GM18526 (cell line): ENCODE measurements around the gene ADD2.

ENCODE experiments used
- POLR2A ChIP-seq: IDR thresholded peaks from 3 replicates; pipeline ENCODE4 v1.6.1; 2011; ENCODE audit not compliant: insufficient read length; ENCODE audit errors: extremely low read depth

The ADD2 gene

GRCh38 chr2:70720124-70720523, 47.9 kb downstream of the ADD2 start:
- TF ChIP-seq POLR2A, result no peak

GRCh38 chr2:70719231-70719630, 48.8 kb downstream of the ADD2 start:
- no peak for TF ChIP-seq POLR2A

- no peak for TF ChIP-seq POLR2A
Measured at GRCh38 chr2:70718736-70719135, 49.3 kb downstream of the ADD2 start.

- no peak for TF ChIP-seq POLR2A
Measured at GRCh38 chr2:70718241-70718640, 49.8 kb downstream of the ADD2 start.

GRCh38 chr2:70717431-70718038, 50.5 kb downstream of the ADD2 start:
- no peak for TF ChIP-seq POLR2A

- TF ChIP-seq POLR2A, result no peak
Measured at GRCh38 chr2:70716951-70717350, 51.0 kb downstream of the ADD2 start.

GRCh38 chr2:70716131-70716743, 51.8 kb downstream of the ADD2 start:
- TF ChIP-seq POLR2A, result no peak

- TF ChIP-seq POLR2A, result no peak
Measured at GRCh38 chr2:70715071-70715985, 52.7 kb downstream of the ADD2 start.

GRCh38 chr2:70714141-70714905, 53.7 kb downstream of the ADD2 start:
- TF ChIP-seq POLR2A, result no peak

GRCh38 chr2:70712916-70713315, 55.1 kb downstream of the ADD2 start:
- TF ChIP-seq POLR2A, result no peak

GRCh38 chr2:70711191-70711590, 56.8 kb downstream of the ADD2 start:
- no peak for TF ChIP-seq POLR2A

GRCh38 chr2:70710038-70710690, 57.8 kb downstream of the ADD2 start:
- TF ChIP-seq POLR2A, result no peak

GRCh38 chr2:70709275-70710037, 58.5 kb downstream of the ADD2 start:
- TF ChIP-seq POLR2A, result no peak
